SK-N-SH (cell line): Measurements from ENCODE around the gene ZNF182. TPM values are rescaled to one million over a fixed set of nuclear protein-coding genes. Genes with fewer than 3 reads are reported as not detected.

Source experiments
- CTCF ChIA-PET: fragments of 300-600, 350-600 bp; formaldehyde crosslinking; extraction: SDS; loops from one replicate; lab custom pipeline; 2021; lab: Yijun Ruan, JAX
- POLR2A ChIA-PET: fragments of 350-600 bp; sonication (Branson Sonifier 250); formaldehyde crosslinking; extraction: SDS; loops from one replicate; lab custom pipeline; 2020; ENCODE audit warnings: antibody characterized with exemption, inconsistent platforms; lab: Yijun Ruan, JAX
- DNase-seq: peaks from one replicate; pipeline ENCODE4 v3.0.0; 2012
- H2AFZ ChIP-seq: fragments of 200-600 bp; sonication (generic); 2 replicates; pipeline ENCODE4 v1.8.1; 2016; ENCODE audit warnings: antibody characterized with exemption, mild to moderate bottlenecking, low read depth
- H3F3A ChIP-seq: fragments of 200-600 bp; sonication (generic); replicated peaks from 2 replicates; pipeline ENCODE3; 2016; ENCODE audit warnings: antibody characterized with exemption, mild to moderate bottlenecking; ENCODE audit not compliant: insufficient read depth
- H3K27ac ChIP-seq, 2 experiments: fragments of 200-500 bp in 1 of 2; fragments of 200-600 bp in 1 of 2; sonication (Bioruptor generic) in 1 of 2; sonication (generic), shearing (Covaris generic) in 1 of 2; 2 replicates each; pipeline versions ENCODE4 v1.5.1 to v1.6.1; 2014 to 2016; ENCODE audit warnings: low read depth in 2 of 2, inconsistent platforms in 1 of 2, low read length in 1 of 2, mild to moderate bottlenecking in 1 of 2, mixed read lengths in 1 of 2
- H3K27me3 ChIP-seq: fragments of 200-600 bp; sonication (generic), shearing (Covaris generic); 2 replicates; pipeline ENCODE4 v1.6.1; 2016; ENCODE audit warnings: mixed run types; ENCODE audit not compliant: insufficient read depth
- H3K36me3 ChIP-seq, 2 experiments: fragments of 200-500 bp in 1 of 2; fragments of 200-600 bp in 1 of 2; sonication (Bioruptor generic) in 1 of 2; sonication (generic) in 1 of 2; replicated peaks in 1 of 2; 2 replicates each; pipeline versions ENCODE3 to v1.5.1; 2014 to 2016; ENCODE audit warnings: low read length in 1 of 2, mild to moderate bottlenecking in 1 of 2; ENCODE audit not compliant: insufficient read depth in 2 of 2, control insufficient read depth in 1 of 2
- H3K4me1 ChIP-seq, 2 experiments: fragments of 200-500 bp in 1 of 2; fragments of 200-600 bp in 1 of 2; sonication (Bioruptor generic) in 1 of 2; sonication (generic), shearing (Covaris generic) in 1 of 2; 2 replicates each; pipeline versions ENCODE4 v1.5.1 to v1.6.1; 2014 to 2016; ENCODE audit warnings: low read depth in 1 of 2, low read length in 1 of 2, mixed run types in 1 of 2; ENCODE audit not compliant: insufficient read depth in 2 of 2, control insufficient read depth in 1 of 2
- H3K4me2 ChIP-seq: fragments of 200-600 bp; sonication (generic), shearing (Covaris generic); 2 replicates; pipeline ENCODE4 v1.6.1; 2017; ENCODE audit warnings: mixed run types
- H3K4me3 ChIP-seq, 2 experiments: fragments of 200-500 bp in 1 of 2; fragments of 200-600 bp in 1 of 2; sonication (Bioruptor generic) in 1 of 2; sonication (generic), shearing (Covaris generic) in 1 of 2; 2 replicates each; pipeline versions ENCODE4 v1.5.1 to v1.8.1; 2014 to 2016; ENCODE audit warnings: low read depth in 2 of 2, inconsistent platforms in 1 of 2, low read length in 1 of 2, mild to moderate bottlenecking in 1 of 2, mixed read lengths in 1 of 2, moderate library complexity in 1 of 2
- H3K79me2 ChIP-seq: fragments of 200-600 bp; sonication (generic); 2 replicates; pipeline ENCODE4 v1.8.1; 2017; ENCODE audit warnings: mild to moderate bottlenecking; ENCODE audit not compliant: insufficient read depth
- H3K9ac ChIP-seq: fragments of 200-600 bp; sonication (generic); 2 replicates; pipeline ENCODE4 v1.6.1; 2017; ENCODE audit warnings: mixed run types
- H3K9me2 ChIP-seq: fragments of 200-600 bp; sonication (generic); 2 replicates; pipeline ENCODE4 v1.6.1; 2017; ENCODE audit warnings: mixed run types
- H3K9me3 ChIP-seq: fragments of 200-600 bp; sonication (generic); 2 replicates; pipeline ENCODE4 v1.6.1; 2017; ENCODE audit warnings: mixed run types, mild to moderate bottlenecking, moderate library complexity
- H4K20me1 ChIP-seq: fragments of 200-600 bp; sonication (generic); 2 replicates; pipeline ENCODE4 v1.6.1; 2017; ENCODE audit warnings: mild to moderate bottlenecking, mixed run types; ENCODE audit not compliant: insufficient read depth
- ELF1 ChIP-seq: IDR thresholded peaks from 2 replicates; pipeline ENCODE4 v1.4.0; 2012
- GABPA ChIP-seq: IDR thresholded peaks from 2 replicates; pipeline ENCODE4 v1.4.0; 2012; ENCODE audit warnings: low read depth, mild to moderate bottlenecking
- GATA2 ChIP-seq: sonication (generic); formaldehyde crosslinking; IDR thresholded peaks from 2 replicates; pipeline ENCODE4 v1.5.0; 2020; ENCODE audit warnings: mild to moderate bottlenecking, missing genetic modification reagents
- JUND ChIP-seq: IDR thresholded peaks from 2 replicates; pipeline ENCODE4 v1.4.0; 2012
- MEF2A ChIP-seq: IDR thresholded peaks from 2 replicates; pipeline ENCODE4 v1.4.0; 2012; ENCODE audit warnings: low read depth, borderline replicate concordance
- MXI1 ChIP-seq: IDR thresholded peaks from 2 replicates; pipeline ENCODE4 v1.6.1; 2012; ENCODE audit warnings: mild to moderate bottlenecking, low read depth, low read length, improper control_type of control experiment
- RCOR1 ChIP-seq: fragments of 150-350 bp; IDR thresholded peaks from 2 replicates; pipeline ENCODE4 v1.6.1; 2017; ENCODE audit warnings: antibody characterized with exemption, low read length
- RFX5 ChIP-seq: IDR thresholded peaks from 2 replicates; pipeline ENCODE4 v1.6.1; 2012; ENCODE audit warnings: mild to moderate bottlenecking, improper control_type of control experiment, low read length
- TCF12 ChIP-seq: IDR thresholded peaks from 2 replicates; pipeline ENCODE4 v1.4.0; 2012
- TEAD4 ChIP-seq: IDR thresholded peaks from 2 replicates; pipeline ENCODE4 v1.4.0; 2012; ENCODE audit warnings: mild to moderate bottlenecking, borderline replicate concordance; ENCODE audit not compliant: insufficient read depth
- WGBS: methylation state at CpG from one replicate; pipeline ENCODE4 v1.1.6; 2017; ENCODE audit warnings: low lambda C conversion rate; 5-methylcytosine and 5-hydroxymethylcytosine counted together
- polyA plus RNA-seq, 3 experiments: library from polyadenylated mRNA; depleted of rRNA; stranded (reverse); fragments of >200 nt; gene quantifications; 2 replicates each; pipeline ENCODE4 v1.2.3, GENCODE V29; 2012
- TF ChIP-seq, protein P1 (sequence below): IDR thresholded peaks from 2 replicates; pipeline ENCODE4 v1.4.0; 2012; ENCODE audit warnings: low read depth, borderline replicate concordance
- TF ChIP-seq, protein P2 (sequence below): fragments of 200-600 bp; sonication (generic); IDR thresholded peaks from 2 replicates; pipeline ENCODE4 v1.6.1; 2017; ENCODE audit warnings: antibody characterized with exemption, mild to moderate bottlenecking, moderate library complexity
- TF ChIP-seq, protein P3 (sequence below): IDR thresholded peaks from 2 replicates; pipeline ENCODE4 v1.4.0; 2012; ENCODE audit warnings: low read depth, borderline replicate concordance

The ZNF182 gene
- polyA plus RNA-seq, 1 of the 3 experiments (the other 2 are of a cell fraction), result 2.1 TPM

DNA sequence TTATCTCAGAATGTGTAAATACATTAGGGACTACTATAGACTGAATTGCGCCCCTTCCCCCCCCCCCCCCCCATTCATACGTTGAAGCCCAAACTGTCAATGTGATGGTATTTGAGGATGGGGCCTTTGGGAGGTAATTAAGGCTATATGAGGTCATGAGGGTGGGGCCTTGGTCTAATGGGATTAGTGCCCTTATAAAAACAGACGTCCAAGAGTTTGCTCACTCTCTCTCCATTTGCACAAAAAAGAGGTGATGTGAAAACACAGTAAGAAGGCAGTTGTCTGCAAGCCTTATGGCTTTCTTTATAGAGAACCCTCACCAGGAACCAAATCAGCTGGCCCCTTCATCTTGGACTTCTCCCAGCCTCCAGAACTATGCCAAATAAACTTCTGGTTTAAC lies 18.3 kb upstream of the ZNF182 start:
- Histone ChIP-seq H4K20me1 (no peaks in the 10 kb centered on the region), H3K4me1 (peaks cover 0 to 5% of the 10 kb centered on the region in 2 experiments; a peak in 2 of 4 replicates), H2AFZ (no peak overlapping the region), H3K79me2 (no peaks in the 10 kb centered on the region), H3K27me3 (no peaks in the 10 kb centered on the region), H3K9me2 (no peaks in the 10 kb centered on the region), H3K4me3 (peak overlapping the region in 1 of 2 experiments; percentile 57; a peak in 1 of 4 replicates), H3K9ac (no peak overlapping the region), H3F3A (no peaks in the 10 kb centered on the region), H3K9me3 (no peaks in the 10 kb centered on the region), H3K4me2 (peak overlapping the region; percentile 79; the same call in 1 of the 2 replicates), H3K27ac (peak overlapping the region; percentile 77 to 93; a peak in 2 of 4 replicates), H3K36me3 (no peaks in the 10 kb centered on the region)
- CTCF ChIA-PET, result interaction anchor here (1.6 kb wide), 1 partner anchor 189 kb away, joined by 5 read pairs; no protein-coding TSS in a partner anchor
- WGBS, result 13% methylated on average over 2 of the region's 3 CpGs
- POLR2A ChIA-PET, result no interaction called here
- TF ChIP-seq TEAD4 (no peak), RCOR1 (no peak), RFX5 (no peak), TCF12 (no peak), GABPA (no peak), MEF2A (no peak), ELF1 (no peak), MXI1 (no peak), GATA2 (CRISPR knock-in tag) (no peak), JUND (no peak)
- TF ChIP-seq, protein P1, sequence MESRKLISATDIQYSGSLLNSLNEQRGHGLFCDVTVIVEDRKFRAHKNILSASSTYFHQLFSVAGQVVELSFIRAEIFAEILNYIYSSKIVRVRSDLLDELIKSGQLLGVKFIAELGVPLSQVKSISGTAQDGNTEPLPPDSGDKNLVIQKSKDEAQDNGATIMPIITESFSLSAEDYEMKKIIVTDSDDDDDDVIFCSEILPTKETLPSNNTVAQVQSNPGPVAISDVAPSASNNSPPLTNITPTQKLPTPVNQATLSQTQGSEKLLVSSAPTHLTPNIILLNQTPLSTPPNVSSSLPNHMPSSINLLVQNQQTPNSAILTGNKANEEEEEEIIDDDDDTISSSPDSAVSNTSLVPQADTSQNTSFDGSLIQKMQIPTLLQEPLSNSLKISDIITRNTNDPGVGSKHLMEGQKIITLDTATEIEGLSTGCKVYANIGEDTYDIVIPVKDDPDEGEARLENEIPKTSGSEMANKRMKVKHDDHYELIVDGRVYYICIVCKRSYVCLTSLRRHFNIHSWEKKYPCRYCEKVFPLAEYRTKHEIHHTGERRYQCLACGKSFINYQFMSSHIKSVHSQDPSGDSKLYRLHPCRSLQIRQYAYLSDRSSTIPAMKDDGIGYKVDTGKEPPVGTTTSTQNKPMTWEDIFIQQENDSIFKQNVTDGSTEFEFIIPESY, result no peak
- TF ChIP-seq, protein P2, sequence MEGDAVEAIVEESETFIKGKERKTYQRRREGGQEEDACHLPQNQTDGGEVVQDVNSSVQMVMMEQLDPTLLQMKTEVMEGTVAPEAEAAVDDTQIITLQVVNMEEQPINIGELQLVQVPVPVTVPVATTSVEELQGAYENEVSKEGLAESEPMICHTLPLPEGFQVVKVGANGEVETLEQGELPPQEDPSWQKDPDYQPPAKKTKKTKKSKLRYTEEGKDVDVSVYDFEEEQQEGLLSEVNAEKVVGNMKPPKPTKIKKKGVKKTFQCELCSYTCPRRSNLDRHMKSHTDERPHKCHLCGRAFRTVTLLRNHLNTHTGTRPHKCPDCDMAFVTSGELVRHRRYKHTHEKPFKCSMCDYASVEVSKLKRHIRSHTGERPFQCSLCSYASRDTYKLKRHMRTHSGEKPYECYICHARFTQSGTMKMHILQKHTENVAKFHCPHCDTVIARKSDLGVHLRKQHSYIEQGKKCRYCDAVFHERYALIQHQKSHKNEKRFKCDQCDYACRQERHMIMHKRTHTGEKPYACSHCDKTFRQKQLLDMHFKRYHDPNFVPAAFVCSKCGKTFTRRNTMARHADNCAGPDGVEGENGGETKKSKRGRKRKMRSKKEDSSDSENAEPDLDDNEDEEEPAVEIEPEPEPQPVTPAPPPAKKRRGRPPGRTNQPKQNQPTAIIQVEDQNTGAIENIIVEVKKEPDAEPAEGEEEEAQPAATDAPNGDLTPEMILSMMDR, result no peak
- TF ChIP-seq, protein P3, sequence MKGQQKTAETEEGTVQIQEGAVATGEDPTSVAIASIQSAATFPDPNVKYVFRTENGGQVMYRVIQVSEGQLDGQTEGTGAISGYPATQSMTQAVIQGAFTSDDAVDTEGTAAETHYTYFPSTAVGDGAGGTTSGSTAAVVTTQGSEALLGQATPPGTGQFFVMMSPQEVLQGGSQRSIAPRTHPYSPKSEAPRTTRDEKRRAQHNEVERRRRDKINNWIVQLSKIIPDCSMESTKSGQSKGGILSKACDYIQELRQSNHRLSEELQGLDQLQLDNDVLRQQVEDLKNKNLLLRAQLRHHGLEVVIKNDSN, result no peak
- no peak for DNase-seq
